ENCODE data around the gene GFI1B.
"Not testable (repeated sequence)": the region's sequence is repeated elsewhere in the genome, so short reads cannot be mapped to it uniquely, and the experiment has no call there.

Gene GFI1B

GRCh38 chr9:132970324-132971062 lies 8.0 kb upstream of the GFI1B start:
- DNase-seq: no peak

DNA sequence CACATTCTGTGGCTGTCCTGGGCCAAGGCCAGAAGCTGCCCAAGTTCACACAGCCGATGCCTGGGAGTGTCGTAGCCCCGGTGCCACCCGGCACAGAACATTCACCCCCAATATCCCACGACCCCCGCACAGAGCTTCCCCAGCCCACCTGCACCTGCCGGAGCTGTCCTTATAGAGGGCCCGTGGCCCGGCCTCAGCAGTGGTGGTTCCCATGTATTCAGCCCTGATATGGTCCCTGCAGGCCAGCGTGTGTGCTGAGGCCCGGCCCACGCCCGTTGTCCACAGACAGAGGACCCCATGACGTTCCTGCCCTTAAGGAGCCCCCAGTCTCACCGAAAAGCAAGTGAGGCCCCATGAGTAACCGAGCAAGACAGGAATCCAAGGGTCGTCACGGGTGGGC lies 5.3 kb upstream of the GFI1B start:
- no peak for DNase-seq

DNA sequence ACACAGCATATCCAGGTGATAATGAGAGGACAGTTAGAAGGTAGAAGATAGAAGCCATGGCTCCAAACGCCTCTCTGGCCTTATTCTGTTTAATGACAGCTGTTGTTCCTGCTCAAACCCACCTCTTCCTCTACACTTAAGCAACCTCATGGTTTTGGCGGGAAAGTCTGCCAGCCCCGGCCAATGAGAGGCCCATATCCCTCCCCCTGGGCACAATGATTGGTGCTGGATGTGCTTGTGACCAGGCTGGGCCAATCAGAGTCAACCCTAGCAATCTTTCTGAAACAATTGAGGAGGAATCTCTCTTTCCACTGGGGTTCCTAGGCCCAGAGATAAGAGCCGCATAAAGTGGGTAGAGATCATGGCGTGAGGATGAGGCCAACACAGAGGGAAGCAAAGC lies 4.8 kb upstream of the GFI1B start:
- DNase-seq: peak in 1 of 2 experiments; percentile 12

GRCh38 chr9:132975961-132976360 lies 2.5 kb upstream of the GFI1B start:
- no peak for DNase-seq

DNA sequence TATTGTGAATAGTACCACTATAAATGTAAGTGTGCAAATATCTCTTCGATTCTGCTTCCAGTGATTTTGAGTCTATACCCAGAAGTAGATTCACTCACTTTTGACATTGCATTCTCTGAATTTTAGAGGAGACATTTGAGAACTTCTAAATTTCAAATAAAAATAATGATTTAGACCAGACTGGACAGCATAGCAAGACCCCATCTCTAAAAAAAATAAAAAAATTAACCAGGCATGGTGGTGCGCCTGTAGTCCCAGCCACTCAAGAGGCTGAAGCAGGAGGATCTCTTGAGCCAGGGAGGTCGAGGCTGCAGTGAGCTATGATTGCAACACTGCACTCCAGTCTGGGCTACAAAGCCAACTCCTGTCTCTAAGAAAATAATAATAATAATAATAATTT lies 1.9 kb upstream of the GFI1B start:
- DNase-seq: no peak

DNA sequence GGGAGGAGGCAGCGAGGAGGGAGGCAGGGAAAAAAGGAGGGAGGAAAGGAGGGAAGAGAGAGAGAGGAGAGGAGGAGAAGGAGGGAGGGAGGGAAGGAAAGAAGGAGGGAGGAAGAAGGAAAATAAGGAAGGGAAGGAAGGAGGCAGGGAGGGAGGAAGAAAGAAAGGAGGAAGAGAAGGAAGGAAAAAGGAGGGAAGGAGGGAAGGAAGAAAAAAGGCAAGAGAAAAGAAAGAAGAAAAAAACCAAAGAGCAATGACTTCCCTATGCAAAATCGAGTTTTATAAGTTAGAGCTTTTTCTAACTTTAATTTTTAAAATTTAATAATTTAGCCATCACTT lies 413 bp upstream of the GFI1B start:
- no peak for DNase-seq

DNA sequence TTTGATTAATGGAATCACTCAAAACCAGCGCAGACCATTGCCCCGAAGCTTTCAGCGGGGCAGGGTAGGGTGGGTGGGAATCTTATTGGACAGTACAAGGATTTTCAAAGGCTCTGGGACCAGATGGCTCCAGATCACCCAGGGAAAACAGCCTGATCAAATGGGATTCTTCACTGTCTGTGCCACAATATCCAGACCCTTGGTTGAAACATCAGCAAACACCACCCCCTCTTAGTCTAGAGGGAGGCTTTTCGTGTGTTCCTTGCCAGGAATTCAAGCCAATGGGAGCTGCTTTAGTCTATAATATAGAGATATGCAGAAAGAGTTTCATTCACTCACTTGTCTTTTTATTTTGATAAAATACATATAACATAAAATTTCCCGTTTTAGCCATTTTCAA lies 1.7 kb downstream of the GFI1B start:
- DNase-seq: no peak

DNA sequence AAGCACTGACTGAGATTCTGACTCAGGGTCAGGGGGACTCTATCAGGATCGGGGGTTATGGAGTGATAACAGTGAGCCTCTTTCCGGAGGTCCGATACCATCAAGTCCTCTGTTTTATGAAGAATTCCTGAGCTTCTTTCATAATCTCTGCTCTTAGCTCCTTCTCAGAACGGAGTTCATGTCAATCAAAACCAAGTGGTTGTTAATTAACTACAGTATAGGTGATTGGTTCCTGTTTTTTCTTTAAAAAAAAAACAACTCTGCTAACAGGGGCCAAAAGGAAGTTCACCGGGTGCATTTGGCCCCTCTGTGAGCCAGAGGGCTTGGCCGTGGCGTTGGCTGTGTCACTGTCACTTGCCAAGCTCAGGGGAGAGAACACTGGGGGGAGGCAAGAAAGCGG lies 4.0 kb downstream of the GFI1B start:
- no peak for DNase-seq

DNA sequence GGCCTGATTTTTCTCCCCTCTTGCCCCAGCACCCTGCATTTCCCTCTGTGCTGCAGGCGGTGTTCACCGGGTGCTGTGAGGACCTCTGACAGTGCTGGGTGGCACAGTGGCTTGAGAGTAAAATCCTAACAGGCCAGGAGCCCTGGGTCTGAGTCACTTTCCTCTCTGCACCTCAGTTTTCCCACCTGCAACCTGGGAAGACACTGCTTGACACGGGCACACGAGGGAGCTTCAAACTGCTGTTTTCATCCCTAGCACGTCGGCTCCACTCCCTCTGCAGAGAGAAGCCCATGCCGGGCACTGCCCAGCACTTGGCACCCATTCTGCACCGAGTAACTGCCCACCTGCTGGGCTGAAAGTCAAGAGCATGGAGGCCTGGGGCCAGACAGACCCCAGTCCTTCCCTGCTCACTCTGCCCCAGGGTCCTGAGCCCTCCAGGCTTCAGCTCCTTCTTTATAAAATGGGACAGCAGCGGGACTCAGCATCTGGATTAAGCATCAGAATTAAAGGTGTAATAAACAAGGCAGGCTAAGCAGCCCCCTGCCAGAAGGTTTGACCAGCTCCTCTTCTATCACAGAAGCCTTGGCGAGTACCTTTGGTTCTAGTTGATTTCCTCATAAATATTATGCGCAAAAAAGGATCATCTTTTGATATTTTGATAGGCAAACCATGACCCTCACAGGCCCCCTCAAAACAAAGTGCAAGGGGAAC lies 5.2 kb downstream of the GFI1B start:
- DNase-seq: no peak

GRCh38 chr9:132984202-132985070 lies 5.9 kb downstream of the GFI1B start:
- DNase-seq: no peak

GRCh38 chr9:132985071-132985350 lies 6.5 kb downstream of the GFI1B start:
- no peak for DNase-seq

GRCh38 chr9:132985489-132985888 lies 7.0 kb downstream of the GFI1B start:
- no peak for DNase-seq

DNA sequence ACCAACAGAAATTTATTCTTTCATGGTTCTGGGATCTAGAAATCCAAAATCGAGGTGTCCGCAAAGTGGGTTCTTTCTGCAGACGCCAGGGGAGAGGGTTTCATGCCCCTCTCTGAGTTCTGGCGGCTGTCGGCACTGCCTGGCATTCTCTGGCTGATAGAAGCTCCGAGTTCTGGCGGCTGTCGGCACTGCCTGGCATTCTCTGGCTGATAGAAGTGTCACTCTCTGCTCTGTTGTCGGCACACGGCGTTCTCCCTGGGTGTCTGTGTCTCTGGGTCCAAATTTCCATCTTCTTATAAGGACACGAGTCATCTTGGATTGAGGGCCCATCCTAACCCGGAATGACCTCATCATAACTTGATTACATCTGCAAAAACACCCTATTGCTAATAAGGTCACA lies 7.6 kb downstream of the GFI1B start:
- no peak for DNase-seq

- no peak for DNase-seq
Measured at GRCh38 chr9:132986640-132987620, 8.4 kb downstream of the GFI1B start.

DNA sequence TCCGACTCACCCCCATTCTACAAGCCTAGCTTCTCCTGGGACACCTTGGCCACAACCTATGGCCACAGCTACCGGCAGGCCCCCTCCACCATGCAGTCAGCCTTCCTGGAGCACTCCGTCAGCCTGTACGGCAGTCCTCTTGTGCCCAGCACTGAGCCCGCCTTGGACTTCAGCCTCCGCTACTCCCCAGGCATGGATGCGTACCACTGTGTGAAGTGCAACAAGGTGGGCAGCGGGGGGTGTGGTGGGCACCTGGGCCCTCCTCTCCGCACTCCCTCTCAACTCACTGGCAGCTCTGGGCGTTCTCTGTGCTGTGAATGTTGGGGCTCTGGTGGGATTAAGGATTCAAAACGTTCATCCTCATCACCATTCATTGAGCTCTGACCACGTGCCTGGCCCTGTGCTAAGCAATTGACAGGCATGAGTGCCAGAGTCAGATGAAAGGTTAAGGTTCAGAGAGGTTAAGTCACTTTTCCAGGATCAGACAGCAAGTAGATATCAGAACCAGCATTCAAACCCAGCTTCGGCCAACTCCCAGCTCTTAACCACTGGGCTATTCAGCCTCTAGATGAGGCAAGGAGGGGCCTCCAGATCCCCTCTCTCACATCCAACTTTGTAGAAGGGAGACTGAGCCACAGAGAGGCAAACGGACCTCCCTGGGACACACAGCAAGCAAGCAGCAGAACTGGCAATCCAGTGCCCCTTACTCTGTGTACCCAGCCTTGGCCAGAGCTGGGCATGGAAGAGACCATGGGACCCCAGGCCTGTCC lies 9.9 kb downstream of the GFI1B start:
- no peak for DNase-seq

- no peak for DNase-seq
Measured at GRCh38 chr9:132989014-132989310, 10.5 kb downstream of the GFI1B start.

- peak in 1 of 2 experiments; percentile 3 for DNase-seq
Measured at GRCh38 chr9:132989414-132989996, 11.0 kb downstream of the GFI1B start.

DNA sequence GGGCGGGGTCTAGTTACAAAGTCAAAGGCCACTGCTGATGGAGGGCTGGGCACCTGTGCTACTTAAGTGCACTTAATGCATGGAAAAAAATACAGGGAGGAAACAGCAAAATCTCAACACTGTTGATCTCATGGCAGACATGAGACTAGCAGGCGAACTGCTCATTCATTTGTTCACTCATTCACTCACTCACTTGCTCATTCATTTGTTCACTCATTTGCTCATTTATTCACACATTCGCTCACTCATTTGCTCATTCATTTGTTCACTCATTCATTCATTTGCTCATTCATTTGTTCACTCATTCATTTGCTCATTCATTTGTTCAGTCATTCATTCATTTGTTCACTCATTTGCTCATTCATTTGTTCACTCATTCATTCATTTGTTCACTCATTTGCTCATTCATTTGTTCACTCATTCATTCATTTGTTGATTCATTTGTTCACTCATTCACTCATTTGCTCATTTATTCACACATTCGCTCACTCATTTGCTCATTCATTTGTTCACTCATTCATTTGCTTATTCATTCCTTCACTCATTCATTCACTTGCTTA lies 11.6 kb downstream of the GFI1B start:
- DNase-seq: not testable (repeated sequence)

DNA sequence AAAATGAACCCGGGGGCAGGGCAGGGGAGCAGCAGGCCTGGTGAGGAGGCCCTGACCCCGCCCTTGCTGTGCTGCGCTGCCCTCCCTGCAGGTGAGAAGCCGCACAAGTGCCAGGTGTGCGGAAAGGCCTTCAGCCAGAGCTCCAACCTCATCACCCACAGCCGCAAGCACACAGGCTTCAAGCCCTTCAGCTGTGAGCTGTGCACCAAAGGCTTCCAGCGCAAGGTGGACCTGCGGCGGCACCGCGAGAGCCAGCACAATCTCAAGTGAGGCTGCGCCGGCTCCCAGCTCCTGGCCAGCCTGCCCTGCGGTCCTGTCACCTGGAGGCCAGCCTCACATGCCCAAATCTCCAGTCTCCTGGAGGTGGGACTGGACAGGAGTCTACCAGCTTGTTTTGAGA lies 12.3 kb downstream of the GFI1B start:
- DNase-seq: no peak

GRCh38 chr9:132991351-132992300 lies 13.1 kb downstream of the GFI1B start:
- DNase-seq: no peak
